Central memory CD8-positive, alpha-beta T cell (primary cell): ENCODE results near the gene POLE3.
"Not testable (repeated sequence)": the region's sequence is repeated elsewhere in the genome, so short reads cannot be mapped to it uniquely, and the experiment has no call there.

ENCODE experiments used
- ATAC-seq: fragments of 150-1000 bp; cut with Tn5 transposase; replicated peaks from 2 replicates; pipeline ENCODE4 v1.10.0; 2022; ENCODE audit warnings: mild to moderate bottlenecking, moderate FRiP score, moderate number of reproducible peaks; ENCODE audit not compliant: poor library complexity, severe bottlenecking; ENCODE audit errors: extremely low read depth
- DNase-seq, 2 donors: peaks; one replicate each; pipeline ENCODE4 v3.0.0; 2021; ENCODE audit warnings: low spot score in 2 of 2
- H3K27ac Mint-ChIP-seq: one replicate; pipeline ENCODE4 v1.8.0; 2022; ENCODE audit warnings: low read depth, mild to moderate bottlenecking, moderate library complexity, mixed read lengths
- H3K27me3 Mint-ChIP-seq: one replicate; pipeline ENCODE4 v1.8.0; 2022; ENCODE audit warnings: mixed read lengths
- H3K36me3 Mint-ChIP-seq: one replicate; pipeline ENCODE4 v1.8.0; 2022; ENCODE audit warnings: mild to moderate bottlenecking, moderate library complexity, mixed read lengths; ENCODE audit not compliant: insufficient read depth
- H3K4me1 Mint-ChIP-seq: one replicate; pipeline ENCODE4 v1.8.0; 2022; ENCODE audit warnings: mixed read lengths
- H3K4me3 Mint-ChIP-seq: one replicate; pipeline ENCODE4 v1.8.0; 2022; ENCODE audit warnings: mild to moderate bottlenecking, moderate library complexity, mixed read lengths
- H3K9me3 Mint-ChIP-seq: one replicate; pipeline ENCODE4 v1.8.0; 2022; ENCODE audit warnings: mixed read lengths

Gene POLE3

GRCh38 chr9:113365652-113366051 lies 44.8 kb downstream of the POLE3 start:
- not testable (repeated sequence) for DNase-seq, H3K9me3 Mint-ChIP-seq, H3K27me3 Mint-ChIP-seq, H3K36me3 Mint-ChIP-seq, H3K4me1 Mint-ChIP-seq, H3K4me3 Mint-ChIP-seq, ATAC-seq, H3K27ac Mint-ChIP-seq

DNA sequence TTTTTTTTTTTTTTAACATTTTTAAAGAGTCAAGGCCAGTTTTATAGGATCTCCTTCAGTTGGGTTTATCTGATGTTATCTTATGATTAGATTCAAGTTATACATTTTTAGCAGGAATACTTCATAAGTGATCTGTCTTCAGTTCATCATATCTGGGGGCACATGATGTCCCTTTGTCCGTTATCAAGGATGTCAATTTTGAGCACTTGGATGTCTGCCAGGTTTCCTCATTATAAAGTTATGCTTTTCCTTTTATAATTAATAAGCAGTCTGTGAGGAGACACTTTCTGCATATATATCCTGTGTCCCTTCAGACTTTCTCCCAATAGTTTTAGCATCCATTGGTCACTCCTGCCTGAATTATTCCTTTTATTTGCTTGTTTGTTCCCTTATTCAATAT lies 45.5 kb downstream of the POLE3 start:
- no peaks in the 10 kb centered on the region for H3K36me3 Mint-ChIP-seq
- no peaks in the 10 kb centered on the region for H3K4me1 Mint-ChIP-seq
- no peak overlapping the region for H3K4me3 Mint-ChIP-seq
- no peaks in the 10 kb centered on the region for H3K9me3 Mint-ChIP-seq
- no peaks in the 10 kb centered on the region for H3K27me3 Mint-ChIP-seq
- ATAC-seq, result no peak
- no peak overlapping the region for H3K27ac Mint-ChIP-seq
- no peak for DNase-seq

DNA sequence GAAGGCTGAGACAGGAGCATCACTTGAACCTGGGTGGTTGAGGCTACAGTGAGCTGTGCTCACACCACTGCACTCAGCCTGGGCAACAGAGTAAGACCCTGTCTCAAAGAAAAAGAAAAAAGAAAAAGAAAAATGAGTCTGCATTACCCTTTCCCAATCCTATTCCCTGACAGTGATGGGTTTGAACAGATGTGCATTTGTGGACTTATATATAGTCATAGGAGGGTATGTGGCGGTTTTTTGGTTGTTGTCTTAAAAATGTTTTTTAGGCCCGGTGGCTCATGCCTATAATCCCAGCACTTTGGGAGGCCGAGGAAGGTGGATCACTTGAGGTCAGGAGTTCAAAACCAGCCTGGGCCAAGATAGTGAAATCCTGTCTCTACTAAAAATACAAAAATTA lies 47.1 kb downstream of the POLE3 start:
- no peaks in the 10 kb centered on the region for H3K9me3 Mint-ChIP-seq
- H3K27me3 Mint-ChIP-seq, result no peaks in the 10 kb centered on the region
- H3K36me3 Mint-ChIP-seq, result no peaks in the 10 kb centered on the region
- no peaks in the 10 kb centered on the region for H3K4me1 Mint-ChIP-seq
- ATAC-seq, result no peak
- no peak overlapping the region for H3K27ac Mint-ChIP-seq
- H3K4me3 Mint-ChIP-seq, result no peak overlapping the region
- DNase-seq, result no peak

DNA sequence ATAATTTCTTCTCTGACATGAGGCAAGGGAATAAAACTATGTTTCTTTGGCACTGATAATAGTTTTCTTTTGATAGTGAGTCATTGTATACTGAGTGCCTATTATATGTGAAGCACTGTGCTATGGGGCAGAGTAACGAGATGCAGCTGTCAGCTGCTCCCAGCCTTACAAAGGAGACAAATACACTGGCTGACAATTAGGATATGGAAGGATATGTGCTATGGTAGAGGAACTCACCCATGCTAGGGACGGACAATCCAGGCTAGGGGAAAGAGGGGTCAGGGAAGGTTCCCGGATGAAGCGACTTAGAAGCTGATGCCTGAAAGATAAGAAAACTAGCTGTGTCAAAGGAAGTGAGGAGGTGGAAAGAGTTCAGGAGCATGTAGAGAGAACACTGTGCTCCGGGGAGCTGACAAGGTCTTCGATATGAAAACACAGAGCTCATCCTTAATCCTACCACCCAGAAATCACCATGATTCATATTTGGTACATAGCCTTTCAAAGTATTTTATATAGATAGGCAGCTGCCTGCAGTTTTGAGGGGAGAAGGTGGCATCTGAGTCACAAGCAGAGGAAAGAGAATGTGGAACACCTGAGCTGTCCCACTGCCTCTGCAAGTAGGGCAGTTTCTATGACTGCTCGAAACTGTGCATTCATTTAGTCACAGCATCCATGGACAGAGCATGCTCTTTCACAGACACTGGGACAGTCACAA lies 49.0 kb downstream of the POLE3 start:
- H3K27ac Mint-ChIP-seq, result no peak overlapping the region
- DNase-seq, result no peak
- no peak for ATAC-seq

GRCh38 chr9:113360242-113360842 lies 50.1 kb downstream of the POLE3 start:
- no peaks in the 10 kb centered on the region for H3K4me1 Mint-ChIP-seq
- no peak for ATAC-seq
- no peaks in the 10 kb centered on the region for H3K9me3 Mint-ChIP-seq
- H3K36me3 Mint-ChIP-seq, result no peaks in the 10 kb centered on the region
- no peak for DNase-seq
- no peaks in the 10 kb centered on the region for H3K27me3 Mint-ChIP-seq
- H3K27ac Mint-ChIP-seq, result no peak overlapping the region
- H3K4me3 Mint-ChIP-seq, result no peak overlapping the region

More for the DNA sequence above, 49.0 kb downstream of the POLE3 start:
- no peaks in the 10 kb centered on the region for H3K36me3 Mint-ChIP-seq
- H3K4me1 Mint-ChIP-seq, result no peaks in the 10 kb centered on the region
- H3K9me3 Mint-ChIP-seq, result no peaks in the 10 kb centered on the region
- H3K4me3 Mint-ChIP-seq, result no peak overlapping the region
- H3K27me3 Mint-ChIP-seq, result no peaks in the 10 kb centered on the region

DNA sequence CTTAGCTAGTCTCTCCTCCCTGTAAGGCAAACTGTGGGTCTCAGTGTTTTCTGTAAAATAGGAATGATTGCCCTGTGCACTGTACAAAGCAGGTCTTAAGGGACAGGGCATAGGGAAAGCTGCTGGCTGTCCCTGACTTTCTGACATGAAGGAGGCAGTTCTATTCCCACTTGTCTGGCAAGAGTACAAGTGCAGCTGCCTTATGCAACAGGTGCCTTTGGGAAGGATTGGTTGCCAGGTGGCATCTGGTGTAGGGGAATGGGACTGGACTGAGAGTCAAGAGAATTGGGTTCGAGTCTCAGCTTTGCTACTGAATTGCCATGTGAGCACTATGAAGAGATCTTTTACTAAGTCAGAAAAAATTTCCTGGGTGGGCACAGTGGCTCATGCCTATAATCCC lies 51.1 kb downstream of the POLE3 start:
- DNase-seq (no peak), ATAC-seq (no peak)
- no peak overlapping the region for H3K4me3 Mint-ChIP-seq
- H3K4me1 Mint-ChIP-seq, result no peaks in the 10 kb centered on the region
- no peaks in the 10 kb centered on the region for H3K27me3 Mint-ChIP-seq
- H3K27ac Mint-ChIP-seq, result no peak overlapping the region
- H3K36me3 Mint-ChIP-seq, result no peaks in the 10 kb centered on the region
- no peaks in the 10 kb centered on the region for H3K9me3 Mint-ChIP-seq
